22Rv1 (cell line): Measurements from ENCODE around the gene SLC12A7.
"Not testable (repeated sequence)": the region's sequence is repeated elsewhere in the genome, so short reads cannot be mapped to it uniquely, and the experiment has no call there.

Experiments used
- CTCF ChIP-seq: fragments of 450-650 bp; IDR thresholded peaks from 2 replicates; pipeline ENCODE4 v1.5.1; 2017; ENCODE audit warnings: mild to moderate bottlenecking
- ZFX ChIP-seq: fragments of 450-650 bp; IDR thresholded peaks from 2 replicates; pipeline ENCODE4 v1.6.1; 2017; ENCODE audit warnings: antibody characterized with exemption, borderline replicate concordance

- not testable (repeated sequence) for TF ChIP-seq CTCF, ZFX
These were observed 13.9 kb downstream of the SLC12A7 start for GRCh38 chr5:1097988-1098385.
